Prostate gland (tissue), 2 donors: ENCODE data around the gene COL4A2.

Experiments used
- CTCF ChIP-seq, 4 experiments: fragments of 200-600 bp in 2 of 4; fragments of 450-650 bp in 2 of 4; sonication (generic) in 2 of 4; IDR thresholded peaks; 1 replicate in 3 of 4; 2 replicates in 1 of 4; pipeline ENCODE4 v1.5.1; 2016 to 2019; ENCODE audit warnings: antibody characterized with exemption in 4 of 4, mild to moderate bottlenecking in 2 of 4, moderate library complexity in 2 of 4
- POLR2A ChIP-seq: fragments of 450-650 bp; IDR thresholded peaks from one replicate; pipeline ENCODE4 v1.6.1; 2016; ENCODE audit warnings: antibody characterized with exemption, mild to moderate bottlenecking
- POLR2AphosphoS5 ChIP-seq: sonication (generic); formaldehyde crosslinking; IDR thresholded peaks from one replicate; pipeline ENCODE4 v1.6.1; 2017; ENCODE audit warnings: antibody characterized with exemption

GRCh38 chr13:110562036-110562597 is 255.0 kb downstream of the COL4A2 start:
- TF ChIP-seq POLR2AphosphoS5: no peak
- TF ChIP-seq CTCF (IDR thresholded peaks at IDR 0.05): no peak
- no peak for TF ChIP-seq POLR2A
